Stimulated activated CD4-positive, alpha-beta T cell treated with anti-CD3 and anti-CD28 coated beads, TNF-alpha, amount 100 ng/mL, for 48 hours (primary cell): ENCODE results near the gene NCKIPSD.

Experiments
- DNase-seq, 3 donors: peaks; one replicate each; pipeline ENCODE4 v3.0.0-alpha.2; 2020; ENCODE audit warnings: low read depth in 3 of 3

Gene NCKIPSD

GRCh38 chr3:48696601-48697000 lies 10.9 kb upstream of the NCKIPSD start:
- DNase-seq: no peak

GRCh38 chr3:48696156-48696555 lies 10.4 kb upstream of the NCKIPSD start:
- DNase-seq: no peak

- no peak for DNase-seq
Observed at GRCh38 chr3:48695393-48695753, 9.7 kb upstream of the NCKIPSD start.

GRCh38 chr3:48694610-48695392 lies 9.1 kb upstream of the NCKIPSD start:
- no peak for DNase-seq

- DNase-seq: no peak
Observed at GRCh38 chr3:48693826-48694225, 8.1 kb upstream of the NCKIPSD start.

GRCh38 chr3:48692551-48692950 lies 6.8 kb upstream of the NCKIPSD start:
- no peak for DNase-seq

- DNase-seq: no peak
Observed at GRCh38 chr3:48690846-48691458, 5.2 kb upstream of the NCKIPSD start.

GRCh38 chr3:48689384-48689783 lies 3.7 kb upstream of the NCKIPSD start:
- no peak for DNase-seq

GRCh38 chr3:48688737-48689075 lies 3.0 kb upstream of the NCKIPSD start:
- DNase-seq: no peak

GRCh38 chr3:48688032-48688736 lies 2.5 kb upstream of the NCKIPSD start:
- DNase-seq: no peak

GRCh38 chr3:48687220-48687678 lies 1.5 kb upstream of the NCKIPSD start:
- no peak for DNase-seq

- DNase-seq: no peak
Observed at GRCh38 chr3:48686538-48687219, 964 bp upstream of the NCKIPSD start.

GRCh38 chr3:48685293-48685602 lies 467 bp downstream of the NCKIPSD start:
- DNase-seq: no peak

- no peak for DNase-seq
Observed at GRCh38 chr3:48684480-48685143, 1.1 kb downstream of the NCKIPSD start.

GRCh38 chr3:48684054-48684349 lies 1.7 kb downstream of the NCKIPSD start:
- DNase-seq: no peak

- DNase-seq: no peak
Observed at GRCh38 chr3:48682786-48683185, 2.9 kb downstream of the NCKIPSD start.

- DNase-seq: no peak
Observed at GRCh38 chr3:48681974-48682610, 3.6 kb downstream of the NCKIPSD start.

- no peak for DNase-seq
Observed at GRCh38 chr3:48681541-48681880, 4.2 kb downstream of the NCKIPSD start.

GRCh38 chr3:48680811-48681540 lies 4.7 kb downstream of the NCKIPSD start:
- DNase-seq: no peak

GRCh38 chr3:48679411-48680391 lies 6.0 kb downstream of the NCKIPSD start:
- DNase-seq: no peak
